ENCODE measurements around the gene RTN4RL1. TPM values are rescaled to one million over a fixed set of nuclear protein-coding genes. Genes with fewer than 3 reads are reported as not detected.

RTN4RL1 gene
- total RNA-seq = not detected

GRCh38 chr17:2025220-2025621, at the start of gene RTN4RL1:
RTN4RL1 (minus strand) TSS chr17:2025334; CDS start chr17:2024865, 469 bp downstream.
- H3K4me1 ChIP-seq (ENCODE audit: insufficient read depth, low read length) = peaks cover 38% of the 10 kb centered on the region
- H3K9me3 ChIP-seq (ENCODE audit: low read depth, low read length) = no peaks in the 10 kb centered on the region
- peak within 1 kb of the TSS; percentile 20 for H3K4me3 ChIP-seq (ENCODE audit: low read length)
- H3K27me3 ChIP-seq (ENCODE audit: insufficient read depth, low read length) = peaks cover 52% of the 10 kb centered on the region

- Histone ChIP-seq H3K4me3 (ENCODE audit: low read length) (no peak overlapping the region), H3K9me3 (ENCODE audit: low read depth, low read length) (no peaks in the 10 kb centered on the region), H3K27me3 (ENCODE audit: insufficient read depth, low read length) (no peaks in the 10 kb centered on the region), H3K4me1 (ENCODE audit: insufficient read depth, low read length) (peaks cover 31% of the 10 kb centered on the region)
Observed at GRCh38 chr17:2074919-2075318, 49.8 kb upstream of the RTN4RL1 start.

GRCh38 chr17:2071455-2072281, 46.5 kb upstream of the RTN4RL1 start:
- no peaks in the 10 kb centered on the region for H3K27me3 ChIP-seq (ENCODE audit: insufficient read depth, low read length)
- peaks cover 31% of the 10 kb centered on the region for H3K4me1 ChIP-seq (ENCODE audit: insufficient read depth, low read length)
- H3K9me3 ChIP-seq (ENCODE audit: low read depth, low read length) = no peaks in the 10 kb centered on the region
- H3K4me3 ChIP-seq (ENCODE audit: low read length) = no peak overlapping the region

DNA sequence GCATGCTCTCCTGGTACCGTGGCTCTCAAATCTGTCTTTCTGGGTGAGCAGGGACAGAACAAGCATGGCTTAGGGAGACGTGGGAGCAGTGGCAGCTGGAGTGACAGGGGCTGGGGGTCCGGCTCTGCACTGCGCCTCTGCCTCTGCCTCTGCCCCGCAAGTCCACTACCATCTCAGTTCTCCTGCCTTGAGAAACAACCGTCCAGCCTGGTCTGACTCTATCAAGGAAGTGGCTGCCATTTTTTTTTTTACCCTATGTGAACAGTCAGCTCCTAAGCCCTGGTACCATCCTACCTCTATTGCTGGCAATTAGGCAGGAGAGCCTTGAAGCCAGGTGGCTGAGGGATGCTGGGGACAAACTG, 45.9 kb upstream of the RTN4RL1 start:
- H3K27me3 ChIP-seq (ENCODE audit: insufficient read depth, low read length) = no peaks in the 10 kb centered on the region
- no peaks in the 10 kb centered on the region for H3K9me3 ChIP-seq (ENCODE audit: low read depth, low read length)
- peaks cover 27% of the 10 kb centered on the region for H3K4me1 ChIP-seq (ENCODE audit: insufficient read depth, low read length)
- no peak overlapping the region for H3K4me3 ChIP-seq (ENCODE audit: low read length)

GRCh38 chr17:2070241-2071023, 45.3 kb upstream of the RTN4RL1 start:
- Histone ChIP-seq H3K4me1 (ENCODE audit: insufficient read depth, low read length) (peaks cover 21% of the 10 kb centered on the region), H3K4me3 (ENCODE audit: low read length) (no peak overlapping the region), H3K27me3 (ENCODE audit: insufficient read depth, low read length) (no peaks in the 10 kb centered on the region), H3K9me3 (ENCODE audit: low read depth, low read length) (no peaks in the 10 kb centered on the region)

- no peaks in the 10 kb centered on the region for H3K9me3 ChIP-seq (ENCODE audit: low read depth, low read length)
- no peak overlapping the region for H3K4me3 ChIP-seq (ENCODE audit: low read length)
- no peaks in the 10 kb centered on the region for H3K27me3 ChIP-seq (ENCODE audit: insufficient read depth, low read length)
- peaks cover 23% of the 10 kb centered on the region for H3K4me1 ChIP-seq (ENCODE audit: insufficient read depth, low read length)
Observed at GRCh38 chr17:2068519-2069051, 43.5 kb upstream of the RTN4RL1 start.

DNA sequence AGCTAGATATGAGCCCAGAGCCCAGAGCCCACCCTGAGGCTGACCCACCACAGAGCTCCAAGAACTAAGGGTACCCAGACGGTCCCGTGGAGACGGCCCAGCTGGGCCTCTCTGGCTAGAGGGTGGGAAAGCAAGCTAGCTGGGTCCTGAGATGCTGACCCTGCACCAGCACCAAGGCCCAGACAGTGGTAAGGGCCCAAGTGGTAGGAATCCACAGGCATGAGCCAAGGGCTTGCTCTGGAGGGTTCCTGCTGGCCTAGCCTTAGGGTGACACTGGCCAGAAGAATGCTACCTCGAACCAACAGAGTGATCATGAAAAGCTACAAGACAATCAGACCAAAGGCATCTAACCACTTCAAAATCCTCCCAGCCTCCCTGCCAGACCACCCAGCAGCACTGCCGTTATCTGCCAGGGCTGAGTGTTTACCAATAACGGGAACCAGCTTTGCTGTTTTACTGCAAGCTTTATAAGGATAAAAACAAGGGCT, 42.9 kb upstream of the RTN4RL1 start:
- Histone ChIP-seq H3K4me3 (ENCODE audit: low read length) (no peak overlapping the region), H3K4me1 (ENCODE audit: insufficient read depth, low read length) (peaks cover 23% of the 10 kb centered on the region), H3K9me3 (ENCODE audit: low read depth, low read length) (no peaks in the 10 kb centered on the region), H3K27me3 (ENCODE audit: insufficient read depth, low read length) (no peaks in the 10 kb centered on the region)

DNA sequence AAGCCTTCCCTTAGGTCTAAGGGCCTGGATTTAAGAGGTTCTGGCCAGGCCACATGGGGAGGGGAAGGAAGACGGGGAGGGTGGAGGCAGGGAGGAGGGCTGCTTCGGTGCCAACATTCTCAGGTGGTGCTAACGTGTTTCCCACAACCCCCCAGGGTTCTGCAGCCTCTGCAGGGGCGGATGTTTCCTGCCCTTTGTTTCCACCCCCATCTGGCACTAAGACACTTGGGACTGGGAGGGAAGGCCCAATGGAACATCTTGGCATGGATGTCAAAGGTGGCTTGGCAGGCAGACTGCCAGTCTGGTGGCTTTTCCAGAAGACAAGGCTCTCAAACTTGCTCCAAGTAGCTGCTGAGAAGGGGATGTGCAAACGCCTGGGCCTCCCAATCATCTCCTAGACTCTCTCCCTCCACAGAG, 42.5 kb upstream of the RTN4RL1 start:
- Histone ChIP-seq H3K4me3 (ENCODE audit: low read length) (no peak overlapping the region), H3K9me3 (ENCODE audit: low read depth, low read length) (no peaks in the 10 kb centered on the region), H3K27me3 (ENCODE audit: insufficient read depth, low read length) (no peaks in the 10 kb centered on the region), H3K4me1 (ENCODE audit: insufficient read depth, low read length) (peaks cover 23% of the 10 kb centered on the region)

GRCh38 chr17:2067048-2067561, 42.0 kb upstream of the RTN4RL1 start:
- H3K27me3 ChIP-seq (ENCODE audit: insufficient read depth, low read length) = no peaks in the 10 kb centered on the region
- H3K9me3 ChIP-seq (ENCODE audit: low read depth, low read length) = no peaks in the 10 kb centered on the region
- H3K4me1 ChIP-seq (ENCODE audit: insufficient read depth, low read length) = peaks cover 23% of the 10 kb centered on the region
- no peak overlapping the region for H3K4me3 ChIP-seq (ENCODE audit: low read length)

DNA sequence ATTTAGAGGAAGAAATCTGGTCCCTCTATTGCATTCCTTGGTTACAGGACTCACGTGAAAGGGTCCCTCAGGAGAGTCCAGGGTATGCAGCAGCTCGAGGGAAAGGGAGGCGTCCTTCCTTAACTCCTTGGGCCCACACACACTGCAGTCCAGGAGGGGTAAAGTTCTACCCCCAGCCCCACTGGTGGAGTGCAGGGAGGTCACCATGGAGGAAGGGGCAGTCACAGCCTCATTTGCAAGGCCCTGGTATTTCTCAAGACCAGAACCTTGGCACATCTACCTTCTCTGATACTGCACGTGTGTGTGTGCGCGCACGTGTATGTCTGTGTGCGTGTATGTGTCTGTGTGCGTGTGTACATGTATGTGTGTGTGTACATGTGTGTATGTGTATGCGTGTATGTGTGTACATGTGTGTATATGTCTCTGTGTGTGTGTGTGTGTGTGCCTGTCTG, 40.8 kb upstream of the RTN4RL1 start:
- H3K4me3 ChIP-seq (ENCODE audit: low read length) = no peak overlapping the region
- H3K9me3 ChIP-seq (ENCODE audit: low read depth, low read length) = no peaks in the 10 kb centered on the region
- H3K27me3 ChIP-seq (ENCODE audit: insufficient read depth, low read length) = no peaks in the 10 kb centered on the region
- peaks cover 13% of the 10 kb centered on the region for H3K4me1 ChIP-seq (ENCODE audit: insufficient read depth, low read length)

DNA sequence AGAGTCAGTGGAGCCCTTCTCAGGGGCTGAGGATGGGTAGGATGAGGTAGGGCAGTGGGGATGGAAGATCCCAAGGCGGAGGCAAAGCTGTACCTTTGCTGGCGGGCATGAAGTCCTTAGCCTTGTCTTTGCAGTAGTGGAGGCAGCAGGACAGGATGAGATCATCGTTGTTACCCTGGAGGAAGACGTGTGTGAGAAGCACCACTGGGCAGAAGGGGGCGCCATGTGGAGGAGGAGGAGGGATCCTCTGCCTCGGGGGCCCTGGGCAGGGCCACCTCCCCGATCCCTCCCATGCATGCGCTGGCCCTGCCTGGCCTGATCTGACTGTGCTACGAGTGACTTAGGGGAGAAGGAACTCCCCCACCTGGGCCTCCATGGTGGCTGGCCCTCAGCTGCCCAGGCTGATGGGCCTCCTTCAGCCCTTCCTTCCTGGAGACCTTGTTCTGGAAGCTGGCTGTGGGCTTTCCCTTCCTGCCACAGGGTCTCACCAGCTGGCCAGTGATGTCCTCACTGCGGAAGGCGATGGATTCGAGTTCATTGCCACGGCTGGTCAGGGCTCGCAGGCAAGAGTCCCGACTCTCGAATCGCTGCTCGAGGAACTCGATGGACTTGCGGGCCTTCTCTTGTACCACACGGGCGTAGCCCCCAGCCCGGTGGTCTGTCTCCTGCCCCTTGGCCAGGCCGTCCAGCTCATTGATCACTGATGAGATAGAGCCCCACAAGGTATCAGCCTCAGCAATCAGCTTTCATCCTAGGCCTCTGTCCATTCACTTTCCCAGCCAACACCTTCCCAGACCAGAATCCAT, 40.0 kb upstream of the RTN4RL1 start:
- Histone ChIP-seq H3K9me3 (ENCODE audit: low read depth, low read length) (no peaks in the 10 kb centered on the region), H3K4me1 (ENCODE audit: insufficient read depth, low read length) (peaks cover 11% of the 10 kb centered on the region), H3K27me3 (ENCODE audit: insufficient read depth, low read length) (no peaks in the 10 kb centered on the region), H3K4me3 (ENCODE audit: low read length) (no peak overlapping the region)

DNA sequence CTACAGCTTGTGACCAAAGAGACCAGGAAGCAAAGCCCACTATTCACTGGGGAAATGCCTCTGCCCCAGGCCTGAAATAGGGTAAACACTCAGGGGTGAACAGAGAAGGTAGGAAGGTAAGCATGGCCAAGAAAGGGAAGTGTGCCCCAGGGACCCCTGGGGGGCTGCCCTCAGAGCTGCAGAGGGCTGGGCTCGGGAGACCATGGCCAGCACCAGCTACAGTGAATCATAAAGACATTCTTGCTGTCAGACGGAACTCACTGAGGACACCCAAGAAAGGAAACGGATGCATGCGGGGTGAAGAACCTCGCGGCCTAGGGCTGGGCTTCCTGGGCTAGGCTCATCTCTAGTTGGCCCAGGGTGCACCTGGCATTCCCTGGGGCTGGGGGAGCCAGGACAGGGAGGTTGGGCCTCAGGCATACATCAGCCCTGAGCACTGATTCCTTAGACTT, 39.4 kb upstream of the RTN4RL1 start:
- Histone ChIP-seq H3K4me1 (ENCODE audit: insufficient read depth, low read length) (peaks cover 18% of the 10 kb centered on the region), H3K27me3 (ENCODE audit: insufficient read depth, low read length) (no peaks in the 10 kb centered on the region), H3K9me3 (ENCODE audit: low read depth, low read length) (no peaks in the 10 kb centered on the region), H3K4me3 (ENCODE audit: low read length) (no peak overlapping the region)

DNA sequence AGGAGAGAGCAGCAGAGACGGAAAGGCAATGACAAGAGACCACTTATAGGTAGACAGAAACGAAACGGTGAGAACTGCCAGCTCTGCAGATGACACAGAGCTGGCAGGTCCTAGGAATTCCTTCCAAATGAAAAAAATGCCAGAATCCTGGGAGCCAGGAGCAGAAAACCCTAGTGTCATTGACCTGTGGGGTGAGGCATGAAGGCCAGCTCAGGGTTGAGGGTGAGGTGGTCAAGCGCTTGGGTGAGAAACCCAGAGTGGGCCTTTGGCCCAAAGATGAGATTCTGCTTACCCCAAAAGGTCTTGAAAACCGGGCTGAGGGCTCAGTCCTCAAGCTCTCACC, 39.0 kb upstream of the RTN4RL1 start:
- Histone ChIP-seq H3K9me3 (ENCODE audit: low read depth, low read length) (no peaks in the 10 kb centered on the region), H3K27me3 (ENCODE audit: insufficient read depth, low read length) (no peaks in the 10 kb centered on the region), H3K4me3 (ENCODE audit: low read length) (no peak overlapping the region), H3K4me1 (ENCODE audit: insufficient read depth, low read length) (peaks cover 22% of the 10 kb centered on the region)

Data from mononuclear cell (primary cell).